Measurements from ENCODE around the gene RNASE3. TPM values are rescaled to one million over a fixed set of nuclear protein-coding genes. Genes with fewer than 3 reads are reported as not detected.

RNASE3 gene
- total RNA-seq: not detected in 2 replicates

GRCh38 chr14:20891126-20891825 lies at the start of gene RNASE3:
Gene RNASE3 (plus strand): TSS chr14:20891385. CDS start chr14:20891687, 302 bp downstream.

Other genes with a start within 250 kb of the RNASE3 start
- not detected in 2 replicates for gene OR6S1, start 249.7 kb upstream of the RNASE3 start, total RNA-seq
- 26.6 and 29.3 TPM in 2 replicates for gene RNASE4, start 206.8 kb upstream of the RNASE3 start, total RNA-seq
- 6.7 and 7.3 TPM in 2 replicates for gene ANG, start 202.6 kb upstream of the RNASE3 start, total RNA-seq
- not detected in 2 replicates for gene EDDM3A, start 145.5 kb upstream of the RNASE3 start, total RNA-seq
- not detected in 2 replicates for gene EDDM3B, start 123.0 kb upstream of the RNASE3 start, total RNA-seq
- not detected in 2 replicates for gene RNASE6, start 110.1 kb upstream of the RNASE3 start, total RNA-seq
- not detected in 2 replicates for gene RNASE1, start 88.5 kb upstream of the RNASE3 start, total RNA-seq
- gene RNASE2, start 64.1 kb downstream of the RNASE3 start, total RNA-seq: not detected in 2 replicates
- 42.5 and 59.8 TPM in 2 replicates for gene METTL17, start 98.6 kb downstream of the RNASE3 start, total RNA-seq
- gene SLC39A2, start 107.9 kb downstream of the RNASE3 start, total RNA-seq: 0.17 TPM in 1 of 2 replicates, not detected in the other
- gene NDRG2, start 133.7 kb downstream of the RNASE3 start, total RNA-seq: 0.17 and 0.44 TPM in 2 replicates
- under 0.01 TPM in 1 of 2 replicates, not detected in the other for gene TPPP2, start 138.8 kb downstream of the RNASE3 start, total RNA-seq
- not detected in 2 replicates for gene RNASE13, start 143.4 kb downstream of the RNASE3 start, total RNA-seq
- gene RNASE7, start 151.0 kb downstream of the RNASE3 start, total RNA-seq: 0.17 TPM in 1 of 2 replicates, not detected in the other
- gene RNASE8, start 166.4 kb downstream of the RNASE3 start, total RNA-seq: not detected in 2 replicates
- 55.2 and 59.9 TPM in 2 replicates for gene ARHGEF40, start 178.9 kb downstream of the RNASE3 start, total RNA-seq
- gene ZNF219, start 207.3 kb downstream of the RNASE3 start, total RNA-seq: 1.5 and 5.1 TPM in 2 replicates
- gene TMEM253, start 209.7 kb downstream of the RNASE3 start, total RNA-seq: 0.33 TPM in 1 of 2 replicates, not detected in the other